Mucosa of gallbladder (tissue), 1 donor: ENCODE measurements around the gene CLCC1. TPM values are rescaled to one million over a fixed set of nuclear protein-coding genes. Genes with fewer than 3 reads are reported as not detected.

Experiments used
- total RNA-seq: library from RNA; stranded (reverse); gene quantifications from one replicate; pipeline ENCODE4 v1.2.1, GENCODE V29; 2021
- donor health status: DM: no; HTN: no; CAD: no.

CLCC1 gene
- total RNA-seq, 1 donor from 2014 or later, result 40.6 TPM

Other genes starting within 250 kb of the CLCC1 start
- 73.8 TPM for gene STXBP3, start 216.8 kb downstream of the CLCC1 start, total RNA-seq
- gene AKNAD1, start 106.4 kb downstream of the CLCC1 start, total RNA-seq, result 0.37 TPM
- gene GPSM2, start 86.5 kb downstream of the CLCC1 start, total RNA-seq, result 4.6 TPM
- 19.1 TPM for gene WDR47, start 78.6 kb upstream of the CLCC1 start, total RNA-seq
- 41.3 TPM for gene TAF13, start 112.5 kb upstream of the CLCC1 start, total RNA-seq
- gene TMEM167B, start 127.3 kb upstream of the CLCC1 start, total RNA-seq, result 50.1 TPM
- gene ELAPOR1, start 150.6 kb upstream of the CLCC1 start, total RNA-seq, result 127 TPM